COLO829 (cell line): ENCODE measurements around the gene ALX3.
A peak's percentile ranks its signal among the peaks of the same experiment; 100 is the strongest.

ENCODE experiments used
- DNase-seq: peaks from one replicate; pipeline ENCODE4 v3.0.0; 2012; ENCODE audit warnings: low spot score

The ALX3 gene

GRCh38 chr1:110070671-110071242 lies at the start of gene ALX3:
Gene ALX3, minus strand, starts transcription at chr1:110070672. Its CDS starts 60 bp downstream, at chr1:110070612.
- DNase-seq = no peak

- DNase-seq = no peak
Observed at GRCh38 chr1:110119843-110120242, 49.4 kb upstream of the ALX3 start.

DNA sequence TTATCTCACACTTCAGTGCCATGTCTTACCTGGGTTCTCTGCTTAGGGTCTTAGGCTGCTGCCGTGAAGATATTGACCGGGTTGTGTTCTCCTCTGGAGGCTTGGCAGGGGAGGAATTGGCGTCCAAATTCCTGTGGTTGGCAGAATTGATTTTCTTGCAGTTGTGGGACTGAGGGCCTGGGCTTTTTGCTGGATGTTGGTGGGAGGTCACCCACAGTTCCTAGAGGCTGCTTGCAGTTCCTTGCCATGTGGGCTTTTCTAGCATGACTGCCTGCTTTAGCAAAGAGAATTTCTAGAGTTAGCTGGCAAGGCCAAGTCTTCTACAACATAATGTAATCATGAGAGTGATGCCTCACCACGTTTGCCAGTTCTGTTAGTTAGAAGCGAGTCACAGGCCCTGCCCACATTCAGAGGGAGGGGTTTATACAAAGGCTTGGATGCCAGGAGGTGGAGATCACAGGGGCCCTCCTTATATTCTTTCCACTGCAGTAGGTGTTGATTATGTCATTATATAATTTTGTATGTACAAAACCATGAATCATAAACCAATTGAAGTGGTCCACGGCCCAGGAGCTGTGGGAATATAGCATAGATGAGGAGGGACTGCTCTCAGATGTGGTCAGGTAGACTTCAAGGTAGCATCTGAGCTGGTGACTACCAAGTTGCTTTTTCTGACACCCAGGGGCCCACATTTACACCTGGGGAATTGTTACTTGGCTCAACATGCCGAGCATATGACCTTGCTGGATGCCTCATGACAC lies 48.3 kb upstream of the ALX3 start:
- no peak for DNase-seq

DNA sequence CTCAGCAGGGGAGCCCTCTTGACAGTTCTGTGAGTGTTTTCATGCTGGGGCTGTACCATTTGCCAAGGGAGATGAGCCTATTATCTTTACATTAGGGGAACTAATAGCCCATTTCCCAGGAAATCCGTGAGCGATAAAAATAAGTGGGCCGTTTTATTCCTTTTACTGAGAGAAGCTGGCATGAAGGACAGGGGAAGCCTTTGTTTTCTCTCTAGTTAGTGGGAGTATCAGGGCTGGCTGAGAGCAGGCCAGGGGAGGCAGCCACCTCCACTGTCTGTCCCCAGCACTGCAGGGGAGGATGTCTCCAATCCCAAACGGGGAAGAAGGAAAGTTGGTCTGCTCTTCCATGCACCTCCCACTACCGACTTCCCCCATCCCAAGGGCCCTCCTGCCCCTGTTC lies 44.3 kb upstream of the ALX3 start:
- DNase-seq = peak; percentile 51

GRCh38 chr1:110114173-110114572 lies 43.7 kb upstream of the ALX3 start:
- DNase-seq = no peak

GRCh38 chr1:110113551-110113950 lies 43.1 kb upstream of the ALX3 start:
- DNase-seq = no peak

- DNase-seq = no peak
Observed at GRCh38 chr1:110112656-110113055, 42.2 kb upstream of the ALX3 start.

DNA sequence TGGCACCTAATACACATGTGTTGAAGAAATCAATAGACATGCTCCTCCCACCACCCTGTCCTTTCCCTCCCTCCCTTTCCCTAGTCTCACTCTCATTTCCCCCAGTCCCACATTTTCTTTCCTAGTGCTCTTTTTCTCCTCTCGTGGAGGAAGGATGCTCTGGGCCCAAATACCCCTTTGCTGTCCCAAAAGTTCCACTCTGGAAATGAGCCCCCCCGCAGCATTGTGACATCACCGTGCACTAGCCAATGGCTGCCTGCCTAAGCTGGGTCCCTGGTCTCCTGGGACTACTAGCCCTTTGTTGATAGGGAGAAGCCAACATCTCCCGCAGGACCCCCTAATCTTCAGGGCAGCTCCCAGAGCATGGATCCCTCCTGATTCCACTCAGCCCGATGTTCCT lies 41.7 kb upstream of the ALX3 start, which contains the start of gene UBL4B:
Gene UBL4B (plus strand): TSS at position 301 of the 400 bp plus-strand sequence. CDS start 92 bp downstream, at position 393.
- DNase-seq = no peak

DNA sequence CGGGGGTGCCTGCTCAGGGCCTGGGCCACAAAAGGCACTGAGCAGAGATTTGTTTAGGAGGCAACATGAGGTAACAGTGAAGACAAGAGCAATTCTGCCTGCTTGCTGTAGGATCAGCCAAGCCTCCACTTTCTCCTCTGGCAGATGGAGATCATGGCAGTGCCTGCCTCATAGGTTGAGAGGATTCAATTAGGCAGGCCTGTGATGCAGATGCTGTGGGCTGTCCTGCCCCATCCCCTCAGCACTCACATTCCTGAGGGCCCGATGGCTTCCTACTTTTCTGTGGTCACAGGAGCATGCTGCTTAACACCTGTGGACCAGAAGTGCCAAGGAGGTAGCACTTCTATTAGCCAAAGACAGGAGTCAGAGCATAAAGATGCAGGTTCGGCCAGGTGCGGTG lies 40.6 kb upstream of the ALX3 start:
- no peak for DNase-seq

- no peak for DNase-seq
Observed at GRCh38 chr1:110107867-110108469, 37.5 kb upstream of the ALX3 start.

GRCh38 chr1:110106013-110106941 lies 35.8 kb upstream of the ALX3 start:
- DNase-seq = peak; percentile 66

DNA sequence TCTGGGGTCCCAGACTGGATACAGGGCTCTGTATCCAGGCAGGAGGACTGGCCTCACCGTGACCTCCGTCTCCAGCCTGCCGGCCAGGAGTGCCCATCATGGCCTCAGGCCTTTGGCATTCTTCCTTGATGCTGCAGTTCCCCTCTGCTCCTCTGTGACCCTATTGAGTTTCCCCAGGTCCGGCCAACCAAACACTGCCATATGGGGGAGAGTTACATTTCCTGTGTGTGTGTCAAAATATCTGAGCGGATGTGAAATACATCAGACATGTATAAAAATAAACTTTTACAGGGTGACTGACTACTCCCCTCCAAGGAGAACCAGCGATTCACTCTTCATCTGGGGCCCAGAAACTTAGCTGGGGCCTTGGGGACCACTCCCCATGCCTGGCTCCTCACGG lies 31.6 kb upstream of the ALX3 start:
- no peak for DNase-seq

DNA sequence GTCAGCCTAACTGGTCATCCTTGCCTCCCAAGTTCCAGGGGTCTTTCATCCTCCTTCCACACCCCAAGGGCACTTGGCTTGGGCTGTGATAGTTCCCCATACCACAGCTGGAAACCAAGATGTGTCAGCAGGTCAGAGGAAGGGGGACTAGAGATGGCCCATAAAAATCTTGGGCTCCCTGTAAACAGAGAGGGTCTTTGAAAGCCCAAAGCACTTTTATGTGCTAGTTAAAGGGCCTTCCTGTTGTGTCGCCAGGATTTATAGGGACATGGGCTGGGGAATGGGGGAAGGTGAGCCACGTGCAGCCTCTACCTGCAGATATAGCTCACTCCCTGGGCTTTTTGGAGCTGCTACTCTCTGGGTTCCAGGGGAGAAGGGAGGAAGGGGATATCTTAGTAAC lies 29.9 kb upstream of the ALX3 start:
- no peak for DNase-seq

GRCh38 chr1:110098222-110099026 lies 28.0 kb upstream of the ALX3 start:
- no peak for DNase-seq

DNA sequence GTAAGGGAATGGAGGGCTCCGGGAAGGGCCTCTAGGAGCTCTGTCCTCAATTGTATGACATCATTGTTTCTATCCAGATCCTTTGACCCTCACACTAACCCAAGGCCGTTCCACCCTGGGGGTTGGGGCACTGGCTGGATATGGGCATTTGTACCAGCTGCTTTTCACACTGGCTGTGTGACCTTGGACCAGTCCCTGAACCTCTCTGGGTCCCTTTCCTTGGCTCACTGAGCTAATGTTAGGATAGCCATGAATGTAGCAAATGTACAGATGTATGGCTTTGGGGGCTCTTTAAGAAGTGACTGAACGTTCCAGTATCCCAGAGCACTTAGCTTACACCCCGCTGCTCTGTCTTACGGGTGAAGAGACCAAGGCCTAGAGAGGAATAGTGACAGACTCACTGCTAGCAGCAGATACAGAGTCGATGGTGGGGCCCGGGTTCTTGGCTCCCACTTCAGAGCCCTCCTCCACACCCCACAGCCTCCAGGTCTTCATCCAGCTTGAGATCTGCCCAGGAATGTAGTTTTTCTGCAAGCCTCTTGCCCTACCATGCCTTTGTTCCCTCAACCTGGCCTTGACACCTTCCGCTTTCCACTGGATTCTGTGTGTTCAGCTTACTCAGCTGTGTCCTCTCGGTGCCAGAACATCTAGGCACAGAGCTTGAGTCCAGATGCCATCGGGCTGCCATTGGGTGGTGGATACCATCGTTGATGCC lies 27.2 kb upstream of the ALX3 start:
- DNase-seq = no peak

DNA sequence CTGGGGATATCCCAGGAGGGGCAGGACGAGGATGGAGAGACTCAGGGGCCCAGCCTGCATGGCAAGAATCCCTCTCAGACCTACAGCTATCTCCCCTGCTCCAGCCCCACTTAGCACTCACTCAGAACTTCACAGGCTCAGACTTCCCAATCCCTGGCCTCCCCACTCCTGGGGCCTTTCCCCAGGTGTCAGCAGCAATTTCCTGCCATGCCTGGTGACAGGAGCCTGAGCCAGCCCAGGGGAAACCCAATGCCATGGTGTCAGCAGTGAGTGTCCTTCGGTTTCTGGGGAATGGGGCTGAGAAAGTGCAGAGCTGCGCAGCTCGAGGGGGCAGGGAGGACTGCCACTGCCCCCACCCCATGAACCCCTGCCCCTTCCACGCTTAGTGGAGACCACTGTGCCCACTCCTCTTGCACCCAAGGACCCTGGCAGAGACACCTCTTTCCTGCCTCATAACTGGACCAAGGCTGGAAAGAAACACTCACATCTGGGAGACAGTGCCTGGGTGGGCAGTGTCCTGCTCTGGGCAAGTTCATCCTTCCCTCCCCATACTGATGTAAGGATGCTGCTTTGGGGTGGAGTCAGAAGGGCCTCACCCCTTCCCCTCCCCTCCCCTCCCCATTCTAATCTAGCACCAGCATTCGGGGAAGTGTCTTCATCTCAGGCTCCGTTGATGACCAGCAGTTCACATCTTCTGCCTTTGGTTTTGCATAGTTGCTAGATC lies 24.6 kb upstream of the ALX3 start:
- no peak for DNase-seq

GRCh38 chr1:110092991-110093390 lies 22.5 kb upstream of the ALX3 start:
- no peak for DNase-seq

DNA sequence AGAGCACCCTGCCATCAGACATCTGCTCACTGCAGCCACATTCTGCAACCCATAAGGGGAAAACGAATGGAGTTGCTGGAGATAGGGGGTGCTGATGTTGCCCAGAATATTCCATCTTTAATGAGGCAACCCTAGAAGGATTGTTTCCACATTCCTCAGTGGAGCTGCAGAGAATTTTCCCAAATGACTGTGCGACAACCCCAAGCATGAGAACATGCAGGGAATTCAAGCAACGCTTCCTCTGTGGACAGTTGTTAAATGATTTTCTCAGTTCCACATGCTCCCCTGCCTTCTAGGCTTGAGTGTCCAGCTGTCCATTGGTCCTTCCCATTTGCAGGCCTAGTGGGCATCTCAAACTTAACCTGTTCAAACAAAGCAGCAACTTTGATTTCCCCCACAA lies 21.3 kb upstream of the ALX3 start:
- no peak for DNase-seq

GRCh38 chr1:110091381-110091780 lies 20.9 kb upstream of the ALX3 start:
- no peak for DNase-seq
